NCI-H460 (cell line): ENCODE results near the gene MYBPHL. TPM values are rescaled to one million over a fixed set of nuclear protein-coding genes. Genes with fewer than 3 reads are reported as not detected.
"Not testable (repeated sequence)": the region's sequence is repeated elsewhere in the genome, so short reads cannot be mapped to it uniquely, and the experiment has no call there.

ENCODE experiments used
- DNase-seq: peaks from one replicate; pipeline ENCODE4 v3.0.0-alpha.2; 2016; ENCODE audit warnings: low read depth; ENCODE audit errors: extremely low read depth
- total RNA-seq: library from RNA; depleted of rRNA; stranded (reverse); fragments of >200 nt; shearing (Covaris generic); gene quantifications from 2 replicates; pipeline ENCODE4 v1.2.3, GENCODE V29; 2014

The MYBPHL gene
- total RNA-seq, 1 experiment from 2014 or later, result not detected

GRCh38 chr1:109307274-109308021 is 637 bp upstream of the MYBPHL start:
- no peak for DNase-seq

- not testable (repeated sequence) for DNase-seq
These were observed 820 bp downstream of the MYBPHL start for GRCh38 chr1:109305991-109306390.

- no peak for DNase-seq
These were observed 2.4 kb downstream of the MYBPHL start for GRCh38 chr1:109304226-109304920.

GRCh38 chr1:109301874-109302273 is 4.9 kb downstream of the MYBPHL start:
- DNase-seq, result no peak

- DNase-seq, result no peak
These were observed 6.1 kb downstream of the MYBPHL start for GRCh38 chr1:109300650-109301151.

GRCh38 chr1:109299558-109300343 is 7.1 kb downstream of the MYBPHL start:
- DNase-seq, result no peak

- no peak for DNase-seq
These were observed 7.9 kb downstream of the MYBPHL start for GRCh38 chr1:109298666-109299557.

GRCh38 chr1:109296782-109297181 is 10.0 kb downstream of the MYBPHL start:
- no peak for DNase-seq

- no peak for DNase-seq
These were observed 10.9 kb downstream of the MYBPHL start for GRCh38 chr1:109295712-109296415.

GRCh38 chr1:109294481-109294880 is 12.3 kb downstream of the MYBPHL start:
- DNase-seq, result no peak

GRCh38 chr1:109293026-109293425 is 13.8 kb downstream of the MYBPHL start:
- DNase-seq, result no peak

- DNase-seq, result no peak
These were observed 14.4 kb downstream of the MYBPHL start for GRCh38 chr1:109292364-109292763.

GRCh38 chr1:109290998-109291397 is 15.8 kb downstream of the MYBPHL start:
- no peak for DNase-seq

- no peak for DNase-seq
These were observed 16.7 kb downstream of the MYBPHL start for GRCh38 chr1:109290137-109290536.

GRCh38 chr1:109286762-109287161 is 20.0 kb downstream of the MYBPHL start:
- DNase-seq, result not testable (repeated sequence)

- no peak for DNase-seq
These were observed 22.8 kb downstream of the MYBPHL start for GRCh38 chr1:109283748-109284600.

GRCh38 chr1:109282952-109283747 is 23.7 kb downstream of the MYBPHL start, which contains the start of gene PSRC1:
Gene PSRC1 (minus strand): TSS chr1:109283145.
- peak; percentile 92 for DNase-seq

- no peak for DNase-seq
These were observed 24.3 kb downstream of the MYBPHL start for GRCh38 chr1:109282497-109282951.
